ENCODE data around the gene HLA-DOB.

HLA-DOB gene

GRCh38 chr6:32836873-32837272, 20.1 kb upstream of the HLA-DOB start:
- Mint-ChIP-seq H3K27ac (peak overlapping the region; percentile 60), H3K4me1 (peaks cover 79% of the 10 kb centered on the region), H3K9me3 (no peaks in the 10 kb centered on the region), H3K36me3 (peaks cover 71% of the 10 kb centered on the region), H3K4me3 (peak overlapping the region; percentile 88), H3K27me3 (no peaks in the 10 kb centered on the region)
- ATAC-seq, result no peak

- Mint-ChIP-seq H3K36me3 (peaks cover 72% of the 10 kb centered on the region), H3K4me3 (peak overlapping the region; percentile 1), H3K27me3 (no peaks in the 10 kb centered on the region), H3K9me3 (no peaks in the 10 kb centered on the region), H3K27ac (peak overlapping the region; percentile 35), H3K4me1 (peaks cover 70% of the 10 kb centered on the region)
- ATAC-seq, result no peak
Observed at GRCh38 chr6:32835167-32835893, 18.5 kb upstream of the HLA-DOB start.

- peaks cover 73% of the 10 kb centered on the region for H3K4me1 Mint-ChIP-seq
- no peak overlapping the region for H3K4me3 Mint-ChIP-seq
Observed at GRCh38 chr6:32833664-32834063, 16.9 kb upstream of the HLA-DOB start.

GRCh38 chr6:32832535-32832934, 15.7 kb upstream of the HLA-DOB start:
- Mint-ChIP-seq H3K4me1 (peaks cover 71% of the 10 kb centered on the region), H3K27me3 (no peaks in the 10 kb centered on the region), H3K4me3 (no peak overlapping the region), H3K27ac (peak overlapping the region; percentile 35), H3K9me3 (no peaks in the 10 kb centered on the region), H3K36me3 (peaks cover 91% of the 10 kb centered on the region)
- no peak for ATAC-seq

More at GRCh38 chr6:32833664-32834063, 16.9 kb upstream of the HLA-DOB start:
- H3K27ac Mint-ChIP-seq, result peak overlapping the region; percentile 35
- H3K9me3 Mint-ChIP-seq, result no peaks in the 10 kb centered on the region
- no peaks in the 10 kb centered on the region for H3K27me3 Mint-ChIP-seq
- no peak for ATAC-seq
- peaks cover 84% of the 10 kb centered on the region for H3K36me3 Mint-ChIP-seq

- H3K27me3 Mint-ChIP-seq, result no peaks in the 10 kb centered on the region
- H3K36me3 Mint-ChIP-seq, result peaks cover 84% of the 10 kb centered on the region
- H3K27ac Mint-ChIP-seq, result peak overlapping the region; percentile 60
Observed at GRCh38 chr6:32830936-32831335, 14.1 kb upstream of the HLA-DOB start.

GRCh38 chr6:32830017-32830416, 13.2 kb upstream of the HLA-DOB start:
- Mint-ChIP-seq H3K36me3 (peaks cover 75% of the 10 kb centered on the region), H3K9me3 (no peaks in the 10 kb centered on the region), H3K4me3 (no peak overlapping the region), H3K27ac (peak overlapping the region; percentile 60), H3K4me1 (peaks cover 46% of the 10 kb centered on the region), H3K27me3 (no peaks in the 10 kb centered on the region)
- no peak for ATAC-seq

More at GRCh38 chr6:32830936-32831335, 14.1 kb upstream of the HLA-DOB start:
- Mint-ChIP-seq H3K9me3 (no peaks in the 10 kb centered on the region), H3K4me1 (peaks cover 56% of the 10 kb centered on the region), H3K4me3 (no peak overlapping the region)
- ATAC-seq, result no peak

DNA sequence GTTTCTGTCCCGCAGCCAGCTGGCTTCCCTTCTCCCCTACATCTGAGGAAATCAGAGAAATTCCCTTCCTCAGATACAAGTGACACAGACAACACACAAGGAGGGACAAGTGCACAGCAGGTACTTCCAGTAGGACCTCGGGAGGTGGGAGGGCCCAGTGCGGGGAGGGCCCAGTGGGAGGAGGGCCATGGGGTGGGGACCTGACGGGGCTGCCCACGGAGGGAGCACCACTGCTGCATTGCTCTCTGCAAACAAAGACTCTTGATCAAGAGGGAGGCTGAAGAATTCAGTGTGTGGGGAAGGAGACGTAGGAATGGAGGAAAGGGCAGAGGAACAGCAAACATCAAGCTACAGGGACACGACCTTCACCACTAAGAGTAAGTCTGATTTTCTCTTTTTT, 12.7 kb upstream of the HLA-DOB start:
- peaks cover 70% of the 10 kb centered on the region for H3K36me3 Mint-ChIP-seq

GRCh38 chr6:32827025-32827424, 10.2 kb upstream of the HLA-DOB start:
- Mint-ChIP-seq H3K4me1 (peaks cover 20% of the 10 kb centered on the region), H3K27ac (no peak overlapping the region), H3K9me3 (no peaks in the 10 kb centered on the region), H3K4me3 (no peak overlapping the region), H3K36me3 (peaks cover 45% of the 10 kb centered on the region), H3K27me3 (no peaks in the 10 kb centered on the region)
- ATAC-seq, result no peak

More for the DNA sequence above, 12.7 kb upstream of the HLA-DOB start:
- no peak for ATAC-seq
- Mint-ChIP-seq H3K4me1 (peaks cover 41% of the 10 kb centered on the region), H3K4me3 (no peak overlapping the region), H3K27ac (no peak overlapping the region), H3K27me3 (no peaks in the 10 kb centered on the region), H3K9me3 (no peaks in the 10 kb centered on the region)

DNA sequence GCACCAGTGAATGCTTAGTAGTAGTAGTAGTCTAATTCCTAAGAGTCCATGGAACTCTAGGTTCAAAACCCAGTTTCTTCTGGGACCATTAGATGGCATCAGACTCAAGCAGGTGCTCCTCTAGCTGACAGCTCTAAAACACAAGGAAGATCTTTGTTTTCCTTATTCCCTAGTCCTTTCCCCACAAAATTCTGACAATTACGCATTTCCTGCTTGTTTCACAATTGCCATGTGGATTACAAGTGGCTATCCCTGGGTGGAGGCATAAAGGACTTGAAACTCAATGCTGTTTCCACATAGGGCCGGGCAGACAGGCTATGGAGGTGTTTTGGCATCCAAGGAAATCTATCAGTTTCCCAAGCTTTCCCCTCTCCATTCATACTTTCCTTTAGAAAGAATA, 9.2 kb upstream of the HLA-DOB start:
- Mint-ChIP-seq H3K4me3 (no peak overlapping the region), H3K27me3 (no peaks in the 10 kb centered on the region), H3K9me3 (no peaks in the 10 kb centered on the region), H3K27ac (no peak overlapping the region), H3K36me3 (peaks cover 34% of the 10 kb centered on the region), H3K4me1 (peaks cover 29% of the 10 kb centered on the region)
- ATAC-seq, result no peak

DNA sequence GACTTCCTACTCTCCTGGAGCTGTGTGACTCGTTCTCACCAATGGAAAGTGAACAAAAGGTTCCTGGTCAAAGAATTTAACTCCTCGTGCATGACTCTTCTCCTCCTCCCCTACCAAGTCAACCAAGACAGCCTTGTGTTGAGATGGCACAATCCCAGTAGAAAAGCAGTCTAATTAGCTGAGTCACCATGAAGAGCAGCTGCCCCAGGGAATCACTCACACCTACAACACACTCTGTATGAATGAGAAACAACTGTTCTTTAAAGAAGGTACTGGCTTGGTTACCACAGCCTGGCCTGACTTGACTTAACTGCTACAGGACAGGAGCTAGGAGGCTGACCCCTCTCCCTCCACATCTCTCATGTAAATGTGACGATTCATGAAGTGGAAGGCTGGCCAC, 2.9 kb upstream of the HLA-DOB start:
- Mint-ChIP-seq H3K4me3 (no peak overlapping the region), H3K4me1 (peaks cover 70% of the 10 kb centered on the region), H3K9me3 (no peaks in the 10 kb centered on the region), H3K27me3 (no peaks in the 10 kb centered on the region), H3K36me3 (peaks cover 31% of the 10 kb centered on the region), H3K27ac (peak overlapping the region; percentile 71)
- no peak for ATAC-seq

DNA sequence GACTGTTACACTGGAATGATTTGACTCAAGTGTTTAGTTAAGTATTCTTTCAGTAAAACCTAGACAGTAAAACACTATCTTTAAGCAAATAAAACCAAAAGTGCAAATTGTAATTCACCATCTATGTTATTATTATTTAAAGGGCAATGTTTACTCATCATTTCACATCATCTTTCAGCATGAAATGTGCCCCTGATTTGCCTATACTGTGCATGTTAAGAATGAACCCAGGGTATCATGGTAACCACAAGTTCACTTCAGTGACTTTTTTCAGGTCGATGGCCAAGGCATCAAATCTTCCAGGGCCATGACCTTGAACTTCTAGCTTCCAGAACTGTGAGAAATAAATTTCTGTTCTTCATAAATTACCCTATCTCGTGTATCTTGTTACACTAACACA, 2.1 kb upstream of the HLA-DOB start:
- no peak for ATAC-seq
- Mint-ChIP-seq H3K27me3 (no peaks in the 10 kb centered on the region), H3K27ac (peak overlapping the region; percentile 71), H3K36me3 (peaks cover 39% of the 10 kb centered on the region), H3K4me1 (peaks cover 78% of the 10 kb centered on the region), H3K9me3 (no peaks in the 10 kb centered on the region), H3K4me3 (no peak overlapping the region)

DNA sequence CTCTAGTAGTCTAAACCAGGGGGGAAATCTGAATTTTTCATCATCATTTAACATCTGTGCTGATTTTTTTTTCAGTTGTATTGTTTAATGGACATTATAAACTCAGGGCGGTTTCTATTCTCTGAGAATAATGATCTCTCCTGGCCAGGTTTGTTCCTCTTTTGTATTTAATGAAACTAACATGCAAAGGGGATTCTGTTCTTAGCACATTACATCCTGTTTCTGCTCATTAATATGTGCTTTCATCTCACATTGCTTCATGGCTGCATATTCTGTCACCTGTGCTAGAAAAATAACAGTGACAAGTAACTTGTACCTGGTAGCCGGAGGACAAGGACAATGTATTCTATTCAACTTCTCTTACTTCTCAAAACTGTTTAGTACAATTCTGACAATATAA, 806 bp downstream of the HLA-DOB start:
- peak; percentile 86 for ATAC-seq
- peak overlapping the region; percentile 98 for H3K4me3 Mint-ChIP-seq
- no peaks in the 10 kb centered on the region for H3K27me3 Mint-ChIP-seq
- peak overlapping the region; percentile 98 for H3K27ac Mint-ChIP-seq
- peaks cover 64% of the 10 kb centered on the region for H3K36me3 Mint-ChIP-seq
- peaks cover 94% of the 10 kb centered on the region for H3K4me1 Mint-ChIP-seq
- no peaks in the 10 kb centered on the region for H3K9me3 Mint-ChIP-seq

DNA sequence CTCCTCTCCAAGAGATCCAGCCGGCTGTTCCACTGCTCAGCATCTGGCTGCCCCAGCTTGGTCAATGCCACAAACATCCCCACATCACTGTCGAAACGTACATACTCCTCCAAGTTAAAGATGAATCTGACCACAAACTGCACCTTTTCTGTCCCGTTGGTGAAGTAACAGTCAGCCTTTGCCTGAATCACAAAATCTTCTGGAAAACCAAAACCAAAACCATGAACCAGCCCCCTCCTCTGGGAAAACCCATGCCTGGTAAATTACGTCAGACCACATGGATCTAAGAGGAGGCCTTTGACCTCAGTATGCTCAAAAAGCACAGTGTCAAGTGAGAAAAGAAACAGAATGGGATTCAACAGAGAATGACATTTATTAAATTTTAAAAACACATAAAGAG, 1.7 kb downstream of the HLA-DOB start:
- peak overlapping the region; percentile 98 for H3K4me3 Mint-ChIP-seq
- peaks cover 69% of the 10 kb centered on the region for H3K36me3 Mint-ChIP-seq
- H3K9me3 Mint-ChIP-seq, result no peaks in the 10 kb centered on the region
- H3K4me1 Mint-ChIP-seq, result peaks cover 92% of the 10 kb centered on the region
- ATAC-seq, result no peak
- no peaks in the 10 kb centered on the region for H3K27me3 Mint-ChIP-seq
- H3K27ac Mint-ChIP-seq, result peak overlapping the region; percentile 98

DNA sequence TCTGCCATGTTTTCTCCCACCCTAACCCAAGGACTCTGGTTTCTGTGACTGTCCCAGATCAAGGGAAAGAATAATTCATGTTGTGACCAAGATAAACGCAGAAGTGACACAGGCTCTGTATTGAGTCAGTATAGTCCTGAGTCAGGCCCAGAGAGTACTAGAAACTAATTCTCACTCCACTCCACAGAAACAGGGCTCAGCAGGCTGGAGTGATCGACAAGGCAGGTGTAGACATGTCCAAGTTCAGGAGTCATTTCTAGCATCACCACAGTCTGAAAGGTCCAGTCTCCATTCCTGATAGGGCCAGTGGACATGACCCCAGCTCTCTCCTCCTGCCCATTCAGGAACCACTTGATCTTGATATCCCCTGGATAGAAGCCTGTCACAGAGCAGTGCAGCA, 2.7 kb downstream of the HLA-DOB start:
- Mint-ChIP-seq H3K36me3 (peaks cover 62% of the 10 kb centered on the region), H3K9me3 (no peaks in the 10 kb centered on the region), H3K27ac (peak overlapping the region; percentile 98), H3K4me3 (peak overlapping the region; percentile 98), H3K27me3 (no peaks in the 10 kb centered on the region), H3K4me1 (peaks cover 85% of the 10 kb centered on the region)
- no peak for ATAC-seq

- no peak overlapping the region for H3K4me3 Mint-ChIP-seq
- H3K36me3 Mint-ChIP-seq, result peaks cover 59% of the 10 kb centered on the region
- H3K4me1 Mint-ChIP-seq, result peaks cover 50% of the 10 kb centered on the region
Observed at GRCh38 chr6:32809171-32809570, 7.6 kb downstream of the HLA-DOB start.

GRCh38 chr6:32807020-32807580, 9.7 kb downstream of the HLA-DOB start:
- Mint-ChIP-seq H3K9me3 (peaks cover 3% of the 10 kb centered on the region), H3K4me3 (no peak overlapping the region), H3K36me3 (peaks cover 39% of the 10 kb centered on the region), H3K27me3 (no peaks in the 10 kb centered on the region), H3K4me1 (peaks cover 29% of the 10 kb centered on the region), H3K27ac (no peak overlapping the region)
- no peak for ATAC-seq

More at GRCh38 chr6:32809171-32809570, 7.6 kb downstream of the HLA-DOB start:
- Mint-ChIP-seq H3K9me3 (peaks cover 3% of the 10 kb centered on the region), H3K27ac (no peak overlapping the region), H3K27me3 (no peaks in the 10 kb centered on the region)
- no peak for ATAC-seq

Data from stimulated activated memory B cell treated with anti-CD40 and anti-IgM and Interleukin-4, amounts not matched to agents 10 μg/mL and 1 μg/mL and 100 μg/mL, for 72 hours (primary cell).